Astrocyte of the cerebellum (primary cell): ENCODE results near the gene MYO15B.

Source experiments
- DNase-seq: peaks from one replicate; pipeline ENCODE4 v3.0.0-alpha.2; 2011; ENCODE audit warnings: low read depth
- H3K4me3 ChIP-seq: 2 replicates; pipeline ENCODE4 v1.5.1; 2011; ENCODE audit warnings: mild to moderate bottlenecking, low read depth, low read length, moderate library complexity
- CTCF ChIP-seq: IDR thresholded peaks from 2 replicates; pipeline ENCODE4 v1.5.1; 2012; ENCODE audit warnings: low read length, low read depth, moderate library complexity, mild to moderate bottlenecking; ENCODE audit errors: missing control alignments
- in situ Hi-C: cut with HindIII; loops from 2 replicates; pipeline ENCODE4 v1.10.0; 2017; ENCODE audit warnings: low sequenced_read_pairs

MYO15B gene

GRCh38 chr17:75587675-75588595, at the start of gene MYO15B:
Gene MYO15B, plus strand, starts transcription at chr17:75587800. Its CDS starts 258 bp downstream, at chr17:75588058.
- no peak for TF ChIP-seq CTCF
- DNase-seq = no peak
- peak within 1 kb of the TSS; percentile 15 for H3K4me3 ChIP-seq

GRCh38 chr17:75539967-75540729, 47.5 kb upstream of the MYO15B start:
- H3K4me3 ChIP-seq = no peak overlapping the region
- DNase-seq = no peak
- no peak for TF ChIP-seq CTCF
- in situ Hi-C loops = loop anchor here (5.0 kb wide), 1 partner anchor 57 kb away; no protein-coding TSS in a partner anchor

More at GRCh38 chr17:75587675-75588595, at the start of gene MYO15B:
- in situ Hi-C loops = no loop called here

GRCh38 chr17:75540923-75541503, 46.6 kb upstream of the MYO15B start:
- no peak for DNase-seq
- TF ChIP-seq CTCF = no peak
- no peak overlapping the region for H3K4me3 ChIP-seq
- in situ Hi-C loops = loop anchor here (5.0 kb wide), 1 partner anchor 56 kb away; no protein-coding TSS in a partner anchor

GRCh38 chr17:75542229-75542628, 45.4 kb upstream of the MYO15B start:
- DNase-seq = no peak
- no peak for TF ChIP-seq CTCF
- no peak overlapping the region for H3K4me3 ChIP-seq
- in situ Hi-C loops = loop anchor here (5.0 kb wide), 1 partner anchor 55 kb away; no protein-coding TSS in a partner anchor

GRCh38 chr17:75542728-75543336, 44.8 kb upstream of the MYO15B start:
- in situ Hi-C loops = loop anchor here (5.0 kb wide), 1 partner anchor 54 kb away; no protein-coding TSS in a partner anchor
- DNase-seq = no peak
- no peak overlapping the region for H3K4me3 ChIP-seq
- TF ChIP-seq CTCF = no peak
